Hepatocyte (in vitro differentiated cells): ENCODE measurements around the gene DYDC2. TPM values are rescaled to one million over a fixed set of nuclear protein-coding genes. Genes with fewer than 3 reads are reported as not detected.

Source experiments
- DNase-seq: peaks from one replicate; pipeline ENCODE4 v3.0.0-alpha.2; 2016; ENCODE audit warnings: low spot score
- H2AFZ ChIP-seq: fragments of 200-600 bp; sonication (generic); 2 replicates; pipeline ENCODE4 v1.6.0; 2016; ENCODE audit warnings: antibody characterized with exemption, mild to moderate bottlenecking
- H3K27ac ChIP-seq: fragments of 200-600 bp; sonication (generic); 2 replicates; pipeline ENCODE4 v1.5.1; 2016; ENCODE audit warnings: mild to moderate bottlenecking
- H3K27me3 ChIP-seq: fragments of 200-600 bp; sonication (generic); 2 replicates; pipeline ENCODE4 v1.6.1; 2016
- H3K36me3 ChIP-seq: fragments of 200-600 bp; sonication (generic); replicated peaks from 2 replicates; pipeline ENCODE4 v1.5.1; 2016; ENCODE audit warnings: low read depth; ENCODE audit not compliant: insufficient read depth
- H3K4me1 ChIP-seq: fragments of 200-600 bp; sonication (generic); 2 replicates; pipeline ENCODE4 v1.5.1; 2016; ENCODE audit warnings: mild to moderate bottlenecking, moderate library complexity; ENCODE audit not compliant: insufficient read depth
- H3K4me2 ChIP-seq: fragments of 200-600 bp; sonication (generic); 2 replicates; pipeline ENCODE4 v1.6.0; 2016
- H3K4me3 ChIP-seq: fragments of 200-600 bp; sonication (generic); 2 replicates; pipeline ENCODE4 v1.5.1; 2016; ENCODE audit warnings: mild to moderate bottlenecking
- H3K79me2 ChIP-seq: fragments of 200-600 bp; sonication (generic); 2 replicates; pipeline ENCODE4 v1.6.0; 2017; ENCODE audit warnings: mild to moderate bottlenecking
- H3K9me2 ChIP-seq: fragments of 200-600 bp; sonication (generic); replicated peaks from 2 replicates; pipeline ENCODE4 v1.6.0; 2017; ENCODE audit warnings: mild to moderate bottlenecking; ENCODE audit not compliant: insufficient read depth
- H3K9me3 ChIP-seq: fragments of 200-600 bp; sonication (generic); 2 replicates; pipeline ENCODE4 v1.5.1; 2016; ENCODE audit warnings: low read depth, mild to moderate bottlenecking
- H4K20me1 ChIP-seq: fragments of 200-600 bp; sonication (generic); 2 replicates; pipeline ENCODE4 v1.6.0; 2016; ENCODE audit warnings: mild to moderate bottlenecking; ENCODE audit not compliant: insufficient read depth, poor library complexity, severe bottlenecking
- CTCF ChIP-seq: fragments of 200-600 bp; sonication (generic); IDR thresholded peaks from 2 replicates; pipeline ENCODE4 v1.5.1; 2016; ENCODE audit warnings: antibody characterized with exemption, mild to moderate bottlenecking; ENCODE audit not compliant: poor library complexity
- EZH2 ChIP-seq: fragments of 200-600 bp; sonication (generic); IDR thresholded peaks from 2 replicates; pipeline ENCODE4 v1.6.1; 2016; ENCODE audit warnings: antibody characterized with exemption, mild to moderate bottlenecking, borderline replicate concordance
- EZH2phosphoT487 ChIP-seq: fragments of 200-600 bp; sonication (generic); IDR thresholded peaks from one replicate; pipeline ENCODE4 v1.6.1; 2018; ENCODE audit warnings: antibody characterized with exemption, mild to moderate bottlenecking, low read depth, moderate library complexity; ENCODE audit not compliant: unreplicated experiment, severe bottlenecking
- WGBS: methylation state at CpG from one replicate; pipeline ENCODE4 v1.1.6; 2016; ENCODE audit warnings: low lambda C conversion rate; ENCODE audit errors: missing lambda C conversion rate; 5-methylcytosine and 5-hydroxymethylcytosine counted together
- polyA plus RNA-seq: library from polyadenylated mRNA; unstranded; fragments of >200 nt; fragmentation: Nextera tagmentation; extraction: Ambion mirVana; gene quantifications from 2 replicates; pipeline ENCODE4 v1.2.1, GENCODE V29; 2016
- total RNA-seq: library from RNA; depleted of rRNA; stranded (reverse); fragments of >200 nt; gene quantifications from 2 replicates; pipeline ENCODE4 v1.2.3, GENCODE V29; 2014

The DYDC2 gene
- total and polyA plus RNA-seq, 2 experiments from 2014 or later, result 0.80 TPM; not detected in 1

GRCh38 chr10:80410122-80410521, 53.5 kb downstream of the DYDC2 start:
- TF ChIP-seq EZH2 (no peak), CTCF (no peak), EZH2phosphoT487 (no peak)
- no peaks in the 10 kb centered on the region for H3K36me3 ChIP-seq
- H2AFZ ChIP-seq, result no peak overlapping the region
- H3K4me1 ChIP-seq, result peaks cover 59% of the 10 kb centered on the region
- no peak for DNase-seq
- H3K79me2 ChIP-seq, result peaks cover 54% of the 10 kb centered on the region
- H3K27me3 ChIP-seq, result no peaks in the 10 kb centered on the region
- H3K9me2 ChIP-seq, result no peaks in the 10 kb centered on the region
- no peaks in the 10 kb centered on the region for H4K20me1 ChIP-seq
- H3K4me3 ChIP-seq, result no peak overlapping the region
- peak overlapping the region; percentile 94 for H3K27ac ChIP-seq
- H3K4me2 ChIP-seq, result peak overlapping the region; percentile 86
- WGBS, result 54% methylated on average over 2 of the region's 2 CpGs
- no peaks in the 10 kb centered on the region for H3K9me3 ChIP-seq

GRCh38 chr10:80410578-80411145, 54.1 kb downstream of the DYDC2 start:
- no peak overlapping the region for H2AFZ ChIP-seq
- 57% methylated on average over 5 of the region's 5 CpGs for WGBS
- peaks cover 64% of the 10 kb centered on the region for H3K4me1 ChIP-seq
- no peaks in the 10 kb centered on the region for H4K20me1 ChIP-seq
- H3K4me3 ChIP-seq, result no peak overlapping the region
- peak; percentile 4 for DNase-seq
- no peaks in the 10 kb centered on the region for H3K9me3 ChIP-seq
- H3K36me3 ChIP-seq, result no peaks in the 10 kb centered on the region
- peak overlapping the region; percentile 86 for H3K4me2 ChIP-seq
- H3K79me2 ChIP-seq, result peaks cover 59% of the 10 kb centered on the region
- H3K27ac ChIP-seq, result peak overlapping the region; percentile 94
- no peaks in the 10 kb centered on the region for H3K27me3 ChIP-seq
- no peak for TF ChIP-seq EZH2
- no peak for TF ChIP-seq CTCF
- no peak for TF ChIP-seq EZH2phosphoT487
- H3K9me2 ChIP-seq, result no peaks in the 10 kb centered on the region

- H3K9me3 ChIP-seq, result no peaks in the 10 kb centered on the region
- no peak overlapping the region for H2AFZ ChIP-seq
- peak overlapping the region; percentile 94 for H3K27ac ChIP-seq
- TF ChIP-seq EZH2phosphoT487 (no peak), EZH2 (no peak), CTCF (no peak)
- DNase-seq, result peak; percentile 60
- 54% methylated on average over 2 of the region's 2 CpGs for WGBS
- H4K20me1 ChIP-seq, result no peaks in the 10 kb centered on the region
- no peak overlapping the region for H3K4me3 ChIP-seq
- H3K36me3 ChIP-seq, result no peaks in the 10 kb centered on the region
- H3K79me2 ChIP-seq, result peaks cover 63% of the 10 kb centered on the region
- H3K27me3 ChIP-seq, result no peaks in the 10 kb centered on the region
- peak overlapping the region; percentile 86 for H3K4me2 ChIP-seq
- peaks cover 70% of the 10 kb centered on the region for H3K4me1 ChIP-seq
- no peaks in the 10 kb centered on the region for H3K9me2 ChIP-seq
Observed at GRCh38 chr10:80411267-80411668, 54.7 kb downstream of the DYDC2 start.
